ENCODE results near the gene MBOAT2.

The MBOAT2 gene

GRCh38 chr2:8821276-8822217 lies 181.9 kb downstream of the MBOAT2 start:
- no peak for DNase-seq (ENCODE audit: low spot score)

GRCh38 chr2:8819948-8820347 lies 183.5 kb downstream of the MBOAT2 start:
- DNase-seq (ENCODE audit: low spot score) = no peak

- no peak for DNase-seq (ENCODE audit: low spot score)
Observed at GRCh38 chr2:8819194-8819593, 184.3 kb downstream of the MBOAT2 start.

- no peak for DNase-seq (ENCODE audit: low spot score)
Observed at GRCh38 chr2:8817221-8817620, 186.3 kb downstream of the MBOAT2 start.

- no peak for DNase-seq (ENCODE audit: low spot score)
Observed at GRCh38 chr2:8806885-8807704, 196.4 kb downstream of the MBOAT2 start.

GRCh38 chr2:8805278-8806210 lies 197.9 kb downstream of the MBOAT2 start:
- DNase-seq (ENCODE audit: low spot score) = no peak

GRCh38 chr2:8803658-8804379 lies 199.7 kb downstream of the MBOAT2 start:
- no peak for DNase-seq (ENCODE audit: low spot score)

- DNase-seq (ENCODE audit: low spot score) = no peak
Observed at GRCh38 chr2:8802741-8803140, 200.7 kb downstream of the MBOAT2 start.

All from germinal center (tissue), 1 donor.